ENCODE data around the gene SLC25A23.

- TF ChIP-seq CTCF (IDR thresholded peaks at IDR 0.05; ENCODE audit: low read length) (no peak), EZH2 (IDR thresholded peaks at IDR 0.05; ENCODE audit: borderline replicate concordance, low read length) (no peak)
These were observed 13.1 kb downstream of the SLC25A23 start for GRCh38 chr19:6446452-6446851.

Measured in OCI-LY1 (cell line).